Measurements from ENCODE around the gene ARHGAP26.

Gene ARHGAP26

GRCh38 chr5:143004361-143005145 lies 234.4 kb downstream of the ARHGAP26 start:
- peak; percentile 76 for DNase-seq (ENCODE audit: low read depth)
- no peak overlapping the region for H3K4me3 ChIP-seq (ENCODE audit: low read depth, low read length)
- TF ChIP-seq, protein P1, sequence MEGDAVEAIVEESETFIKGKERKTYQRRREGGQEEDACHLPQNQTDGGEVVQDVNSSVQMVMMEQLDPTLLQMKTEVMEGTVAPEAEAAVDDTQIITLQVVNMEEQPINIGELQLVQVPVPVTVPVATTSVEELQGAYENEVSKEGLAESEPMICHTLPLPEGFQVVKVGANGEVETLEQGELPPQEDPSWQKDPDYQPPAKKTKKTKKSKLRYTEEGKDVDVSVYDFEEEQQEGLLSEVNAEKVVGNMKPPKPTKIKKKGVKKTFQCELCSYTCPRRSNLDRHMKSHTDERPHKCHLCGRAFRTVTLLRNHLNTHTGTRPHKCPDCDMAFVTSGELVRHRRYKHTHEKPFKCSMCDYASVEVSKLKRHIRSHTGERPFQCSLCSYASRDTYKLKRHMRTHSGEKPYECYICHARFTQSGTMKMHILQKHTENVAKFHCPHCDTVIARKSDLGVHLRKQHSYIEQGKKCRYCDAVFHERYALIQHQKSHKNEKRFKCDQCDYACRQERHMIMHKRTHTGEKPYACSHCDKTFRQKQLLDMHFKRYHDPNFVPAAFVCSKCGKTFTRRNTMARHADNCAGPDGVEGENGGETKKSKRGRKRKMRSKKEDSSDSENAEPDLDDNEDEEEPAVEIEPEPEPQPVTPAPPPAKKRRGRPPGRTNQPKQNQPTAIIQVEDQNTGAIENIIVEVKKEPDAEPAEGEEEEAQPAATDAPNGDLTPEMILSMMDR (IDR thresholded peaks at IDR 0.05; ENCODE audit: insufficient read depth, low read depth, low read length, missing control alignments): no peak

DNA sequence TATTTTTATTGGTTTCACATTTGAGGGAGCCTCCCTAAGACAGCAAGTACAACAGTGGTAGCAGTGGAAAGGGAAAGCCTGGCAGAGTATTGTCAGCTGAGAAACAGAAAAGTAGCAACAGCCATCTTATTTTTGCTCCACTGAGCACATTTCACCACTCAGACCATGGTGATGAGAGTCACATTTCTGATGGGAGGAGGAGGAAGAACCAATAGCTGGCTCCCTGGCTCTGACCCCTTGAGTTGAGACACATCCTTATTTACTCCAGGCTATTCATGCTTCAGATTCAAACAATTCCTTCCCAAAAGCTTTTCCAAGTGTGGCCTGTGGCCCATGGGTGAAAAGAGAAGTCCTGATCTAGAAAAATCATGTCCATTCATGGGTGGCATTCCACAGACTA lies 236.3 kb downstream of the ARHGAP26 start:
- TF ChIP-seq, protein P1 (IDR thresholded peaks at IDR 0.05; ENCODE audit: insufficient read depth, low read depth, low read length, missing control alignments): no peak

DNA sequence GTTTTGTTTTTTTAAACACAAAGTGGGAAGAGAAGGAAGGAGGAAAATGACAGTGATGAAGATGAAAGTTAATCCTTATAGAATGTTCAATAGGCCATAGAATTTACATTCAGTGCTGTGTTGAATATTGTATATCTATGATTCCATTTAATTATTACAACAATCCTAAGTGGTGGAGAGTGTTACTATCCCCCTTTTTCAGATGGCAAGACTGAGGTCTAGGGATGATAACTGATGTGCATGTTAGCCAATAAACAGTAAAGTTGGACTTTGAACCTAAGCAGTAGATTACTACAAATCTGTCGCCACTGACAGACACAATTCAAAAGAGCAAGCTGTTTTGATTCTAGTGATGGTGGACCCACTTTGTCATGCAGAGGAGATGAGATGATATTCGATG lies 237.9 kb downstream of the ARHGAP26 start:
- TF ChIP-seq, protein P1 (IDR thresholded peaks at IDR 0.05; ENCODE audit: insufficient read depth, low read depth, low read length, missing control alignments): no peak
- no peak for DNase-seq (ENCODE audit: low read depth)
- H3K4me3 ChIP-seq (ENCODE audit: low read depth, low read length): no peak overlapping the region

More for the DNA sequence above, 236.3 kb downstream of the ARHGAP26 start:
- DNase-seq (ENCODE audit: low read depth): no peak
- no peak overlapping the region for H3K4me3 ChIP-seq (ENCODE audit: low read depth, low read length)

DNA sequence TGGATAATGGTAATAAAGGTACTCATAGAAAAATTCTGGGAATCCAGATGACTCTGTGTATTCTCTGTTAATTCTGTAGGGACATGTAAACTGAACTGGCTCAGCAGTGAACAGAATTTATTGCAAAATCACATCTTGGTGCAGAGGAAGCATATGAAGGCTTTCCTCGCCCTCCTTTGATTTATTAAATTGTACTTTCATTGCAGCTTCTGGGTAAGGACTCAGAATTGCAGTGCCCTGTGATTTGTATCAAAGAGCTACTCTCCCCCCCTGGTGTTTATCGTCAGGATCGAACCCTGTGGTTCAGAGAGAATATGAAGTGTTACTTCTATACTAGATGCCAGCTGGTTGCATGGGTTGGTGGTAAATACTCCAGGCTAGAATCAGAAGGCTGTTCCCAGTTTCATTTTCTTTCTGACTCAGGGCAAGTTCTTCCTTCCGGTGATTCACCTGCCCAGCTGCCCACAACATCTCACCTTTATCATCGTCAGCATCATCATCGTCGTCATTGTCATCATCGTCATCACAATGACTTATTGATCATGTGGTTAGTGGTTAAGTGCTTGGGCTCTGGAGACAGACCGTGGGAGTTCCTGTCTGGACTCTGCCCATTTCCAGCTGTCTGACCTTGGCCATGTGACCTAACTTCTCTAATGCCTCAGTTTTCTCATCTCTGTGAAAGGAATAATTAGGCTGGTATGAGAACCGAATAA lies 238.8 kb downstream of the ARHGAP26 start:
- TF ChIP-seq, protein P1 (IDR thresholded peaks at IDR 0.05; ENCODE audit: insufficient read depth, low read depth, low read length, missing control alignments): no peak
- H3K4me3 ChIP-seq (ENCODE audit: low read depth, low read length): no peak overlapping the region
- DNase-seq (ENCODE audit: low read depth): peak; percentile 91

DNA sequence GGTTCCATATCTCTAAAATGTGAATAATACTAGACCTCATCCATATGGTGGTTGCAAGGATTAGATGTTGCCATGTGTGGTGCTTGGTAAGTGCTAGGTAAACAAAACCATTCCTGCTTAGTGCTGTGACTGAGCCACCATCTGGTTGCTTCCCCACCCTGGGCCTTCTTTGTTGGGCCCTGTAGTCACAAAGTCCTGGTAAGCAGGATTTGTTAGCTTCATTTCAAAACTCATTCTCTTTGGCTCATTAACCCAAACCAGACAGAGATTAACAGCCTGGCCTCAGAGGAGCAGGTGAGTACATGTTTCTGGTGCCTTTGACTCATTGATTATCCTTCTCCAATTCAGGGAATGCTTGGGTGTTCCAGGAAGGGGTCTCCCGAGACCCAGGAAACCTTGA lies 240.2 kb downstream of the ARHGAP26 start:
- DNase-seq (ENCODE audit: low read depth): no peak
- TF ChIP-seq, protein P1 (IDR thresholded peaks at IDR 0.05; ENCODE audit: insufficient read depth, low read depth, low read length, missing control alignments): no peak
- H3K4me3 ChIP-seq (ENCODE audit: low read depth, low read length): no peak overlapping the region

DNA sequence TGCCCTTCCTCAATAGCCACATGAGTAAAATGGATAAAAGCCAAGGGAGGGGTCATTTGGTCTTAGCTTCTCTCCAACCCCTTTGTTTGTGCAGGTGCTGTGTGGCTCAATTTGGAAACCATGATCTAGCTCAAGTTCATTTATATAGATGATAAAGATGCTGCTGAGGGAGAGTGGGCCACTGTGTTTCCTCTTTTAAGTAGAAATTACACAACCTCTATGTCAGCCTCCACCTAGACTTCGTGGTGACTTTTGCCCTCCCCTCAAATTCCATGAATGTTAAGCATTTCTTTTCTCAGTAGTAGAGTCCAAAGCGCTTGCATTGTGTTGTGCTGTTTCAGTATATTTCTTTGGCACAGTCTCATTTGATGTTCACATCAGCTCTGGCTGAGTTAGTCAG lies 241.4 kb downstream of the ARHGAP26 start:
- TF ChIP-seq, protein P1 (IDR thresholded peaks at IDR 0.05; ENCODE audit: insufficient read depth, low read depth, low read length, missing control alignments): no peak
- H3K4me3 ChIP-seq (ENCODE audit: low read depth, low read length): no peak overlapping the region
- no peak for DNase-seq (ENCODE audit: low read depth)
